HG02588 (cell line): ENCODE results near the gene ADH4.
"Not testable (repeated sequence)": the region's sequence is repeated elsewhere in the genome, so short reads cannot be mapped to it uniquely, and the experiment has no call there.

Experiments
- ATAC-seq: cut with Tn5 transposase; IDR thresholded peaks from one replicate; pipeline ENCODE4 v1.9.1; 2021; ENCODE audit warnings: mild to moderate bottlenecking, moderate library complexity; ENCODE audit not compliant: unreplicated experiment

The ADH4 gene

DNA sequence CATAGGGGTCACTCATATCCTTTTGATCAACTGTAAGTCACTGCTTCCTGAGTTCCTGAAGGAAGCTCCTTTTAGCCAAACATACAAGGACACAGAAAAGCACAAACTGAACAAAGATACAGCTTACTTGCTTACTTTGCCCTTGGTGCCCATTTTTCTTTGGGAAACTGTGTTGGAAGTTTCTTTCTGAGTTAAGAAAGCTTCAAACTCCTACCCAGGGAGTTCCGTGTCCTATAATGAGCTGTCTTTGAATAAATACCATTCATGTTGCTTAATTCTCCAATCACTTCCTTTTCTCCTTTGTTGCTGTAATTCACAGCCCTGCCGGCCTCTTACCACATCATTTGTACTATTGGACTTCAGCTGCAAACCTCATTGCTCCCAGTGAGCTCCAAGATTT, at the start of gene ADH4:
TSS of gene ADH4 (minus strand) at position 228 of the 400 bp plus-strand sequence. CDS start at position 153, 75 bp downstream.
- ATAC-seq, result no peak

DNA sequence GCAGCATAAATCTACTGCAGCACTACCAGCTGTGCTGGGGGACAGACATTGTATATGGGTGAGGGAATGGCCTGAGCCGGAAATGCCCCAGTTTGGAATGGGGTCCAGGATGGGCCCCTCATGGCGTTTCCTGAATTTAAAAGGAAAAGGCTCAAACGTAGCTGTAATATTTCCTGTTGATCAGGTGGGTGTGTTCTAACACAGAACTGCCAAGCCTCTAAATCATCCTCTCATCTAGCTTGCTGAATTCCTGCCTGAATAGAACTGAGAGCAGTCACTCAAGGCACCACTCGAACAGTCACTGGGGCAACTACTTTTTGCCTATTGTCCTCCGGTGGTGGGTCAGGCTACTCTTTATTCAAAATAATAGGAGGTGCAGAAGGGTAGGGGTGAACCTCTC, 46.2 kb upstream of the ADH4 start:
- no peak for ATAC-seq

DNA sequence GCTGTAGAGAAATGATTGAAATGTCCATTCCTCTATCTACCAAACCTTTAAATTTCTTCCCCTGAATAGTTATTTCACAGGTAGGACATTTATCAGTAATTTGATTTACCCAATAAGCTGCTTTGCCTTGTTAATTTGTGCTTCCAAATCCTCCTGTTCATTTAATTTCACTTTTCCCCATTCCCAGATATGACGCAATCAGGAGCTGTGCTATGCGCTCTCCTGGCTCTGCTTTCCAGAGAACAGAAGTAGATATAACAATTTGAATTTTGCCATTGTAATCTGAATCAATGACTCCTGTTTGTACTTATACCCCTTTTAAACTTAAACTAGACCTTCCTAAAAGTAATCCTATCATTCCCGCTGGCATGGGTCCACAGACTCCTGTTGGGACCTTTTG, 45.8 kb upstream of the ADH4 start:
- not testable (repeated sequence) for ATAC-seq

DNA sequence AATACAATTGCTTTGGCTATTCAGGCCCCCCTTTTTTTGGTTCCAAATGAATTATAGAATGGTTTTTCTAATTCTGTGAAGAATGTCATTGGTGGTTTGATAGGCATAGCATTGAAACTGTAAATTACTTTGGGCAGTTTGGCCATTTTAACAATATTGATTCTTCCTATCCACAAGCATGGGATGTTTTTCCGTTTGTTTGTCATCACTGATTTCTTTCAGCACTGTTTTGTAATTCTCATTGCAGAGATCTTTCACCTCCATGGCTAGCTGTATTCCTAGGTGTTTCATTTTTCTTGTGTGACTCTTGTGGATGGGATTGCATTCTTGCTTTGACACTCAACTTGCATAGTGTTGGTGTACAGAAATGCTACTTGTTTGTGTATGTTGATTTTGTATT, 41.9 kb upstream of the ADH4 start:
- ATAC-seq, result no peak

DNA sequence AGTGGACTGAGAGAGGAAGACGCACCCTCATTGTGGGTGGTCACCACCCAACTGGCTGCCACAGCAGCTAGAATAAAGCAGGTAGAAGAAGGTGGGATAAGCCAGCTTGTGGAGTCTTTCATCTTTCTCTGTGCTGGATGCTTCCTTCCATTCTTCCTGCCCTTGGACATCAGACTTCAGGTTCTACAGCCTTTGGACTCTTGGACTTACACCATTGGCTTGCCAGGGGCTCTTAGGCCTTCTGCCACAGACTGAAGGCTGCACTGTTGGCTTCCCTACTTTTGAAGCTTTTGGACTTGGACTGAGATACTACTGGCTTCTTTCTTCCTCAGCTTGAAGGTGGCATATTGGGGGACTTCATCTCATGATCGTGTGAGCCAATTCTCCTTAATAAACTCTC, 41.5 kb upstream of the ADH4 start:
- no peak for ATAC-seq

DNA sequence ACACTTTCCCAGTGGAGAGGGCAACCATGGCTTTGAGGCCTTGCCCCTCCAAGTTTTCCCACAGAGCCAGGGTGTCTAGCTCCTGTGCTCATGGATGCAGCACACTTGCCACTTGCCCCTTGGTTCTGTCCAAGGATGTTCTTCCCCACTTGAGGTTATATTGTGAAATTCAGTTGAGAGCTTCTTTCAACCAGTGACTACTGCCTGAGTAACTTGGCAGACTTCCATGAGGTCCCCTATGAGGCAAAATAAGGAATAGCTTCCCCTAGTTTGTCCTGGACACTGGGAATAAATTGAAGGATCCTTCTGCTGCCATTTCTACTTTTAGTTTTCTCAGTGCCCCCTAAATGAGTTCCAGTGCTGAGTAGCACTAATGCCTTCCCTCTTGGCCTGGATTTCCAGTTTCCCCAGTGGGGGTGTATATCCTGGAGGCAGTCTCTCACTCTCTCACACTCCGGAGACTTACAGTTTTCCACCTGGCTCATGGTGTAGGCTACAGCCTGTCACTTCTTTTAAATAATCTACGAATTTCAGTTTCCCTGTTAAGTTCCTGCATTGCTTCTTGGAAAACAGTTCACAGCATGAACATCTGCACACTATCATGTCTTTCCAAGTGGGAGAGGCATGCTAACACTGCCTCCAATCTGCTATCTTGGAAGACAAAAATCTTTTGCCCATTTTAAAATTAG, 36.4 kb upstream of the ADH4 start:
- no peak for ATAC-seq

DNA sequence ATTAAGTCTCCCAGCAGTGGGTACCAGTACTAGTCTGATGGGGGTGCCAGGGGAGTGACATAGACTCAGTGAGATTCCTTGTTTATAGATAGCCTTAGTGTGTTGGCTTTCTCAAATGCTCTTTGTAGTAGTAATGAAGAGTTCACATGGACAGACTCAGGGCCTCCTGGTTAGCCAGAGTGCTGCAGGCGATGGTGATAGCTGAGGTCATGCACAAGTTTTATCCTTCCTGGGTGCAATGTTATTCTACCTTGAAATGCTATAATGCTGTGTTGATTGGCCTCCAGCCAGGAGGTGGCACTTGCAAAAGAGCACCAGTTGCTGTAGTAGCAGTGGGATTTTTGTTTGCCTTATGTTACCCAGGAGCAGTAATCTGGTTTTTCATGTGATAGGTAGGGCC, 35.5 kb upstream of the ADH4 start:
- no peak for ATAC-seq

DNA sequence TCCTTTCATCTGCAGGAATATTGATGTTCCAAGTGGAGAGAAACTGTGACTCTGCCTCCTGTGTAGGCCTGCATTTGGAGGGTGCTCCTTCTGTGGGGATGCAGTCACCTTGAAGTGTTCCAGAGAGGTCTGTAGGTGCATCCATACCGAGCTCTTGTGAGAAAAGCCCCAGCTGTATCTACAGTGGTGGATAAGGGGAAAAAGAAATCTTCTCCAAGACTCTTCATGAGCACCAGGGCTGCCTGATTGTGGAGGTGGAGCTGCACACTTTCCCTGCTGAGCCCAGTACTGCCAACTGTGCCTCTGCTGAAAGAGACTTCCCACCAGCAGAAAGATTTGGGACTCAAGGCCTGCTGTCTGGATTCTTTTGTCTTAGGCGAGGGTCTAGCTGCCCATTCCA, 35.1 kb upstream of the ADH4 start:
- ATAC-seq, result no peak

DNA sequence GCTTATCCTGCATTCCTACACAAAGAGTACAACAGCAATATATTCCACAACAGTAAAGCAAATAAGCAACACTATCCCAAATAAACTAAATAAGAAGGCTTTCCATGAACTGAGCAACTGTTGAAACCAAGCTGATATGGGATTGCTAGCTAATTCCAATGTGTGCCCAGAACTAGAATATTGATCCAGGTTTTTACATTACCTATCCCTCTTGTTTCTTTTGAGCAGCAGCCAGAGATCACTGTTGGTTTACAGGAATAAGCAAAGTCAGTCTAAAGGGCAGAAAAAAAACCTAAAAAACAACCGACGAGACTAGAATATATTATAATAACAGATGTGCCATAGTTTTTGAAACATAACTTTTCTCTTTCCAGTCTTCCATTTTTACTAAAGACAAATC, 22.4 kb upstream of the ADH4 start:
- ATAC-seq, result no peak

DNA sequence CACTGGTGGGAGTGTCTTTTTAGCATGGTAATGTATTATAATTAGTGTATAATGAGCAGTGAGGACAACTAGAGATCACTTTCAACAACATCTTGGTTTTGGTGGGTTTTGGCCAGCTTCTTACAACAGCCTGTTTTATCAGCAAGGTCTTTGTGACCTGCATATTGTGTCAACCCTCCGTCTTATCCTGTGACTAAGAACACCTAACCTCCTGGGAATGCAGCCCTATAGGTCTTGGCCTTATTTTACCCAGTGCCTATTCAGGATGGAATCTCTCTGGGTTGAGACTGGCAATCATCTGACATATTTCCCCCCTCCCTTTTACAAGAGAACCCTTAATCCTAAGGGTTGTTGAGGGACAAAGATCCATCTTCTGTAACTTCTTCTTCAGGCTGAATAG, 21.9 kb upstream of the ADH4 start:
- no peak for ATAC-seq

DNA sequence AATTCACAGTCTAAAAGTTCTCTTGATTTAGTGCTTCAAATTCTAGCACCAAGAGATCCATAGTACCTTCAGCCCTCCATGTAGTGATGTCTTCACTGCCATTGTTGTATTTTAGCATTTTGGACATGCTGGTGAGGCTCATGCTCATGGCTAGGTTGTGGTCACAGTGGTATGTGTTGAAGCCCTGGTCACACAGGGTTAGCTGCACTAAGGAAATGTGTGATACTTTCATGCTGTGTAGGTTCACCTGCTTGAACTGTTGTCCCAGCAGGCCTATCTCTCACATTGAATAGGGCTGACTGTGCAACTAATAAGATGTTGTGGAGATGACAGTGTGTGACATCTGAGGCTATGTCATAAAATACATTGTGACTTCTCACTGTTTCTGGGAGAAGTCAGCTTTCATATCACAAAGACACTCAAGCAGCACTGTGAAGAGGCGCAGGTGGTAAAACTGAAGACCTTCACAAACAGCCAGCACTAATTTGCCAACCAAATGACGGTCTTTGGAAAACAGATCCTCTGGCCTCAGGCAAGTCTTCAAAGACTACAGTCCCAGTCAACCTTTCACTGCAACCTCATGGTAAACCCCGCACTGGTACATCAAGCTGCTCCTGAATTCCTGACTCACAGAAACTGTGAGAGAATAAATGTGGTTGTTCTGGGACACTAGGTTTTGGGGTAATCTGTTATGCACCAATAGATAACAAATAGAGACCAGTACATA, 17.4 kb upstream of the ADH4 start:
- no peak for ATAC-seq

DNA sequence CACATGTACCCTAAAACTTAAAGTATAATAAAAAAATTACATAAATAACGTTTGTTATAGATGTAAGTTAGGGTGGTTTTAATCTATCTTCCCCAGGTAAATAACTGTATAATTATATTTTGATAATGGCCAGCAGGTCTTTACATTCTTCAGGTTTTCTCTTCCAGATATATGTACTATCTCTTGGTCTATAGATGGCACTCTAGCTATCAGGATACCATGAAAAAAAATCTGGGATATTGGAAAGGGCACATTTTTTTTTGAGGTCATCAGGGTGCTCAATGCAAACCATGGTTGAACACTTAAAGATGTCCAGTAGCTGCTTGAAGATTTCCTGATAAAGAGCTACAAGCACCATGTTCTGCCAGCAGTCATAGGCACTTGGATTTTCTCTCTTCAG, 15.6 kb upstream of the ADH4 start:
- ATAC-seq, result no peak

DNA sequence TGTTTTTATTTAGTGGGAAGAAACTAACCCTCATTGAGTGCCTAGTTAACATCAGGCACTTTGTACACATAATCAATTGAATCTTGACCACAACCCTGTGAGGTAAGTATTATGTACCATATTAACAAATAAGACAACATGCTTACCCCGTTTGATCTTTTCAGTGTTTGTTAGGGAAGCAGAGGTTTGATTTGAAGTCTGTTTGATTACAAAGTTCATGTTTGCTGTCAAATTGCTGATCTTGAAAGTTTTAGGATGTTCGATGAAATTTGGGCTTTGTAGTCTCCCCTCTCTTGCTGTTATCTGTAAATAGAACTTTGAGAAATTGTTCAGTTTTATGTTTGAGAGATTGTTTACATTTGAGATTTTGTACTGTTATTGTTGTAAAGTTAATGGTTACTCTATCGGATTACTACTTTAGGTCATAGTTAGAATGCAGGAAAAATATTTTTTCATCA, 13.4 kb upstream of the ADH4 start:
- ATAC-seq, result no peak

DNA sequence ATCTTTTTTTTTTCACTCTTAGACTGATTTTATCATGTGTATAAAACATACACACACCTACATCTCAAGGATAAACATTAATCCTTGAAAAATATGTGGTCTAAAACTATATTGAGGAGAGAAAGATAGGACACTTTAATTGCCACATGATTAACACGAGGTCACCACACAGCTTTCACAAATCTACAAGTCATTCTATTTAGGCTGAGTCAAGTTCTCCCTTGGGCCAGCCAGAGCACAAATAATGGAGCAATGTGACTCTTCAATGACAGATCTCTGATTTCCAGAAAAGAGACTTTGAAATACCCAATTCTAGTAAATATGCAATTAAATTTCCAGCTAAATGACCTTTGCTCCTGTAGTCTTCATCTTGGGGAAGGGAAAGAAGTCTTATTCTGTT, 12.9 kb upstream of the ADH4 start:
- no peak for ATAC-seq

DNA sequence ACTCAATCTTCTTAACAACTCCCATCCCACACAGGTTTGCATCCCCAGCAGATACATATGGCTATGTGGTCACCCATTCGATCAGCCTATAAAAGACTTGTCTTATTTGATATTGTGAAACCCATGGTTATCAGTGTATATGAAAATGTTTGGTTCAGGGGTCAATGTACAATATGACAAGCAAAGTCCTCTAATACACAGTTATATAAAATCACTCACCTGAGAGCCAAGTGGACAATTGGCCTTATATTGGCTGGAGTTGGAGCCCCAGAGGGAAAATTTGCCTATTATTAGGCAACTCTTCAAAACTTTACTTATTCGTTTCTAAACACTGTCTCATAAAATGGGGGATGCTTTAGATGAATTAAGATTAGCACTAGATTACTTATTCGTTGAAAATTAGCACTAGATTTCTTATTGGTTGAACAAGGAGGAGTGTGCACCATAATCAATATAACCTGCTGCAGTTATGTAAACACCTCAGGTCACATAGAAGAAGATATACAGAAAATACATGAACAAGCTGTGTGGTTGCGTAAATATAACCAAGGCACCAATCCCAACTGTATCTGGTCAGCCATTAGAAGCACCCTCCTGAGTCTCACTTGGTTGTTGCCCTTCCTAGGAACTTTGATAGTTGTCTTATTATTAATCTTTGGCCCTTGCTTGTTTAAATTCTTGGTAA, 10.7 kb upstream of the ADH4 start:
- ATAC-seq, result no peak

DNA sequence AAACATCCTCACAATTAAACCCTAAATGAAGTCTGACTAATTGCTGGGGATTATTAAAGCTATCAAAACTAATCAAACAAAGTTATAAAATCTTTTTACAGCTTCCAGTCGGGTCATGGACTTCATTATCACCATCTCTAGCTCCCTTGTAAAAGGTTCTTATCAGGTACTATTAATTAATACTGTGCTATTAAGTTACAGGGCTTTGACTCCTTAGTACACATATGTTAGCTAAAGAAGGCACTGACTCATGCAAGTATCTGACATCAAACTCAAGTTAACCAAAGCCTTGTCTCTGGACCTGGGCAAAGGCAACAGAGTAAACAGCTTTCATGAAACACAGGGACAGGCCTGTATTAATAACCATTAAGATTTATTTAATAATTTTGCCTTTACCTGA, 7.9 kb upstream of the ADH4 start:
- no peak for ATAC-seq

DNA sequence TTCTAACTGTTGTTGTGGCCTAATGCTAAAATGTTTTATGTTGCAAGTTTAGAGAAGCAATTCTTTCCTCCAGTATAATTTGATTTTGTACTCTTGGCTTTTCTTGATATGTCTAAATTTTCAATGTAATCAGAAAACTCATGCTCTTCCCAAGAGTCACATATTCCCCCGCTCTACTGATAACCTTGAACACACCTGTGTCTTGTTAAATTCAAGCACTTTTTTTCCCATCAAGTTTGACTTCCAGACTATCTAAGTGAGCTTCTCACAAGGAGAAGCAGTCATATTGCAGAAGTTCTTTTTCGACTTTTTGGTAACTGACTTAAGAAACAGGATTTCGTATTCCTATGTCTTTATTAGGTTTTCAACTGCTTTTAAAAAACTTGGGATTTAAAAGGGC, 7.4 kb upstream of the ADH4 start:
- no peak for ATAC-seq

DNA sequence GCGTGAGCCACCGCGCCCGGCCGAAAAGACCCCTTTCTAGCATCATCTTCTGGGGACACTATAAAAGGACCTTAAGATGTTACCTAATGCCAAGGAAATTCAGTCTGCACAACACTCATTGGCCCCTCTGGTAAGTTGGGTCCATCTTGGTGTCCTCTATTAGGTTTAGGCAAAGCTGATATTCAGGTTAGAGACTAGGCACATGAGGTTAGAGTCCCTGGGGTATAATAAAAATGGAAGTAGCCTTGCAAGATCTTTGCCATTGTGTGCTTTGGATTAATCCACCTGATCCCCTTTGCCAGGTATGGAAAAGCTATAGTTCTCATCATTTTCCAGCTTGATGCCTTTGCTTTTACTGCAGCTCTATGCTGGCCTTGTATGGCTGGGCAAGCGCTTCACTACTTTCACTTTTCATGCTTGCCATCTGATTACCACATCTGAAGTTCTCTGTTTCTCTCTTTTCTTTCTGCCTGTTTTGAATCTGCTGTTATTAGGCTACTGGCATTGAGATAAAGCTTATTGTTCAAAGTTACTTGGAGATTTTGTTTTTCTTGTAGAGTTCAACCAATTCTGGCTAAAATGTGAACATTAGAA, 5.4 kb upstream of the ADH4 start:
- ATAC-seq, result no peak

DNA sequence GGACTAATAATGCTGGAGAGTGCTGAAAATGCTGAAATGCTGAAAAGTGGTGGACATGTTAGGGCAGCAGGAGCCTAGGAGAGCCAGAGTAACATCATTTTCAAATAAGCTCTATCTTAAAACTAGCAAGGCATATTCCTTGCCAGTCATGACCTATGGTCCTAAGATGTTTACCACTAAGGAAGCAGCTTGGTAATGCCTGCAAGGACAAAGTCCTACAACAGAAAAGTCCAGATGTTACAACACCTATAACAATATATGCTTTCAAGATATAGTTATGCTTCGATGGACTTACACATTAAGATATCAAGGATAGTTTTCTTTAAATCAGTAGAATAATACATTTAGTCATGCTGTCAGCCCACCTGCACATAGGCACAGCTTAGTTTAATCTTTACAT, 4.5 kb upstream of the ADH4 start:
- ATAC-seq, result no peak

DNA sequence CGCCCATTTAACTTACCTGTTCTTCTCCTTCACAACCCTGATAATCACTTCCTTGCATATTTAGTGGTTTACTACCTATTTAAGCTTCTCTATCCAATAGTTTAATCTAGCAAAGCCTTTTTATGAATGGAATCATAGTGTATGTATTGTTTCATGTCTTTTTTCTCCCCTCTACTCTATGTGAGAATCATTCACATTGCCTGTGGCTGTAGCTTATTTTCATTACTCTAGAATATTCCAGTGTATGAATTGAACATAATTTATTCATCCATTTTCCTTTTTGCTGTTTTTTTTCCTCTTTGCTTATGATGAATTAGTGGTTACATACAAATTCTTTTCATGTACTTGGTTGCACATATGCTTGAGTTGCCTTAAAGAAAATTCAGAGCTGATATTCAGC, 490 bp upstream of the ADH4 start:
- ATAC-seq, result no peak

DNA sequence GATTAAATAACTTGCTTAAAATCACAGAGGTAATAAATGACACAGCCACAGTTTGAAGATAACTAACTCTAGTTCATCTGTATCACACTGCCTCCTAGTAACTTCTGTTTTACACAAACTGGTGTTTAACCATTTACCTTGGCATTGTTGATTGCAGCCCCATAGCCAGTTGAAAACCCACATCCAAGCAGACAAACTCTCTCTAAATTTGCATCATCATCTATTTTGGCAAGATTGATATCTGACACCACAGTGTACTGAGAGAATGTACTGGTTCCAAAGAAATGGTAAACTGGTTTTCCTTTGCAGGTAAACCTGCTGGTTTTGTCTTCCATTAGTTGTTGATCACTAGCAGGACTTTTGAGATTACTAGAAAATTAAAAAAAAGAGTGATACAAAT, 7.8 kb downstream of the ADH4 start:
- no peak for ATAC-seq
